NCI-H1694 treated with DMSO at 0.1 percent for 48 hours (cell line): ENCODE results near the gene CATSPERB.
A peak's percentile ranks its signal among the peaks of the same experiment; 100 is the strongest.
"Not testable (repeated sequence)": the region's sequence is repeated elsewhere in the genome, so short reads cannot be mapped to it uniquely, and the experiment has no call there.

Experiments
- DNase-seq: peaks from one replicate; lab custom pipeline; 2025; lab: John Stamatoyannopoulos, UW

CATSPERB gene

DNA sequence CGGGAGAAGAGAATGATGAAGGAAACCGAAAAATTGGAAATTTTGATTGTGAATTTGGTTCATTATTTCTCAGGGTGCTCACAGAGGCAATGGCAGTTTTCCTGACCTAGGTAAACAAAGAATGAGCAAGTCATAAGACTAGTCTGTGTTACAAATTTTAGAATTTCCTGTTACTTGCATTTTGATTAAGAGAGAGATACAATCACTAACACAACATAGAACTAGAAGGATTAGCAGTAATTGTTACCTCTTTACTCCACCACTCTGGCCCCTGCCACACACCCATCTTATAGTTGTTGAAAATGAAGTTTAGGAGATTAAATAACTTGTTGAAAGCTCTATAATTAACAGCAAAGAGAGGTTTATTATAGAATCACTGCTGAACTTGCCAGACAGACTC is 62.0 kb downstream of the CATSPERB start:
- no peak for DNase-seq

DNA sequence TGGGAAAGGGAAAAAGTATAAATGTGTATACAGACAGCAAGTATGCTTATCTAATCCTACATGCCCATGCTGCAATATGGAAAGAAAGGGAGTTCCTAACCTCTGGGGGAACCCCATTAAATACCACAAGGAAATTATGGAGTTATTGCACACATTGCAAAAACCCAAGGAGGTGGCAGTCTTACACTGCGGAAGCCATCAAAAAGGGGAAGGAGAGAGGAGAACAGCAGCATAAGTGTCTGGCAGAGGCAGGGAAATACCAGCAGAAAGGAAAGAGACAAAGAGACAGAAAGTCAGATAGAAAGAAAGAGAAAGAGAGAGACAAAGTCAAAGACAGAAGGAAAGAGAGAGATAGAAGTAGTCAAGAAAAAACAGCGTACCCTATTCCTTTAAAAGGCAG is 64.8 kb downstream of the CATSPERB start:
- not testable (repeated sequence) for DNase-seq

DNA sequence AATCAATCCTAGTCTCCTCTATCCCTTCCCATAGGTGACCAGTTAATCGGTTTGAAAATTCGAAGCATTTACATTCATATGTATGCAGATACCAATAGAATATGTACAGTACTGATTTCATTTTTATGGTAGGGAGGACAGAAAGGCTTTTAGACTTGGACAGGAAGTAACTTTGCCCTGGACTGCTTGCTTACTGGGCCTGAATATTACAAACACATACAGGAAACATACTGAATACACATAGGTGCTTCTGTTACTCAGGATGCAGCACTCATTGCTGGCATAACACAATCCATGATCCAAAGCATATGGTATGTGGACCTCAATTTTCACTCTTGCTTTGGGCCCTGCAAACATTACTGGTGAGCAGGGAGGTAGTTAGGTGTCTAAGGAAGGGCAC is 71.1 kb downstream of the CATSPERB start:
- no peak for DNase-seq

DNA sequence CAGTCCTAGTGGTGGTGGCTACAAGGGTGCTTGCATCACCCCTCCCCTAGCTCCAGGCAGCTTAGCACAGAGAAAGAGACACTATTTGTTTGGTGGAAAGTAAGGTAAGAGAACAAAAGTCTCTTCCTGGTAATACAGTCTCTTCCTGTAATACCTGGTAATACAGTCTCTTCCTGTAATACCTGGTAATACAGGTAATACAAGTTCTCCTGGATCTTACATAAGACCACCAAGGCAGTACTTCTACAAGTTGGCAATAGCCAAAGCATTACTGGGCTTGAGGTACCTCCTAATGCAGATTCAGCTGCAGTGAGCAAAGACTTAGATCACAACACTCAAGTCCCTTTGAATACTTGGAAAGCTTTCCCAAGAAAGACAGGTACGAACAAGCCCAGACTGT is 77.0 kb downstream of the CATSPERB start:
- no peak for DNase-seq

DNA sequence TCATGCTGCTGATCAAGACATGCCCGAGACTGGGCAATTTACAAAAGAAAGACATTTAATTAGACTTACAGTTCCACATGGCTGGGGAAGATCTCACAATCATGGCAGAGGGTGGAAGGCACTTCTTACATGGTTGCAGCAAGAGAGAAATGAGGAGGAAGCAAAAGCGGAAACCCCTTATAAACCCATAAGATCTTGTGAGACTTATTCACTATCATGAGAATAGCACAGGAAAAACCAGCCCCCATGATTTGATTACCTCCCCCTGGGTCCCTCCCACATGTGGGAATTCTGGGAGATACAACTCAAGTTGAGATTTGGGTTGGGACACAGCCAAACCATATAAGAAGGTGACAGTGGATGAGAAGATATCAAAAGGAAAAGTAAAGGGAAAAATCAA is 78.4 kb downstream of the CATSPERB start:
- DNase-seq = no peak

DNA sequence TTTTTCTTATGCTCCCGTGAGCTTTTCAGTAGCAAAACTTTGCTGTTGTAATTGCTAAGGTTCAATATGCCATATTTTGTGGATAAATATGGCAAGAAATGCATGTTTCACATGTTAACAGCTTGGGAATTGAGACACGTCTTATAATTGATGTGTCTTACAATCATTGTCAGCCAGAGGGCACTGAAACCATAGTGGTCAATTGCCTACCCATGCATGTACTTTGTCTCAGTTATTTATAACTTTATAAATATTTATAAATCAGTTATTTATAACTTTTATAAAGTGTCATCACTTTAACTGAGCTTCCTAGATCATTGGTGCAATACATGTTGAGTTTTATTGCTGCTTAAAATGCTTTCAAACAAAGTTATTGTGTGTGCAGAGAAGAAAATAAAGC is 82.0 kb downstream of the CATSPERB start:
- DNase-seq = peak; percentile 26

DNA sequence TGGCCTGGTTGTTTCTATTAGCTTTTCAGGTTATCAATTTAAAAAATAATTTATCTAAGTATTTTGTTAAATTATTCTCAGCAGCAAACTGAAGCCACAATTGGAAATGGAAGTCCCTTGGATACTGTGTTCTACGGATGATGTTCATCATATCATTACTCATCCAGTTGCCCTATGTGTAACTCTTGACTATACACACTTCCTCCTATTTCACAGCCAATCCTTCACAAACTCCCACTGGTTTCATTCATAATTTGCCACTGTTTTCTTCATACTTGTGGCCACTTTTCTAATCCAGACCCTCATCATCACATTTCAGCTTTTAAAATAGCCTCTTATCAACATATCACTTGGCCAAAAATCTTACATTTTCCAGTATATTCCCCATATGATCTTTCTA is 84.0 kb downstream of the CATSPERB start:
- DNase-seq = no peak

DNA sequence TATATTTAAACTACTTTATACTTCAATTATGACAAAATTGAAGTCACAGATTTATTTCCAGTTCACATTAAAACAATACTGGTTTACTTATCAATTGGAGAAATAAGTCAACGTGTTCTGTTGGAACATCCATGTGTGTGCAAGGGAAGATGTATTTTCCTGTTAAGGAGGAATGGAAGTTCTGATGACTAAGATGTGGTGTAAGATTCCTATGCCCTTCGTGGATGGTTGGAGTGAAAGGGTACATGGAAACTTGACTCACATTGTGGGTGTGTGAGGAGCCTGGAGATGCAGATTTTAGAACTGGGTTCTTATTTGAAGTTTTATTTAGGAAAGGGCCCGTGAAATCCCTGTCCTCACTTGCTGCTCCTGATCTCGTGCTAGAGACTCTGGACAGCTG is 95.3 kb downstream of the CATSPERB start:
- DNase-seq = no peak

DNA sequence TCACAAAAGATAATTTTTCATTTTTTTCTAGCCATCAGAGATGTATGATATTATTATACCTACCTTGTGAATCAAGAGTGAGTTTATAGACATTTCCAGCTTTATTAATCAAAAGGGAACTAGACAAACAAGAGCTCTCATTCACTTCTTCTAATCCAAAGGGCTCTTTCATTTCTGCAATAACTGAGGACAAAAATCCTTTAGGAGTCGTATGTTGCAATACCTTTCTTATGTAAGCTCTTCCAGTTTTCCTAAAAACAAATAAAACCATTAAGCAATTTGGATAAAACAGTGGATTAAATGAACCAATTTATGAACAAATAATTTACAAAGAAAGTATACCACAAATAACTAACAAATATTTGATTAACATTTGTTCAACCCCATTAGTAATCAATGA is 107.1 kb downstream of the CATSPERB start:
- no peak for DNase-seq

DNA sequence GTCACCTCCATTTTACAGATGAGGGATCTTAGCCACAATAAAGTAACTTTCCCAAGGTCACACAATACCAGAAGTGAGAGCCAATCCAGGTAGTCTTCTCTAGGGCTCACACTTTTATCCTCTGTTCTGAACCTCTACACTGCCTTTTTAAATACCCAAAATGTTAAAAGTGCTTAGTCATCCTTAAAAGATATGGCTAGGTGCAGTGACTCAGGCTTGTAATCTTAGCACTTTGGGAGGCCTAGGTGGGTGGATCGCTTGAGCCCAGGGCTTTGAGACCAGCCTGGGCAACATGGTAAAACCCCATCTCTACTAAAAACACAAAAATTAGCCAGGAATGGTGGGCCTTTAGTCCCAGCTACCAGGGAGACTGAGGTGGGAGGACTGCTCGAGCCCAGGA is 117.7 kb downstream of the CATSPERB start:
- DNase-seq = no peak

DNA sequence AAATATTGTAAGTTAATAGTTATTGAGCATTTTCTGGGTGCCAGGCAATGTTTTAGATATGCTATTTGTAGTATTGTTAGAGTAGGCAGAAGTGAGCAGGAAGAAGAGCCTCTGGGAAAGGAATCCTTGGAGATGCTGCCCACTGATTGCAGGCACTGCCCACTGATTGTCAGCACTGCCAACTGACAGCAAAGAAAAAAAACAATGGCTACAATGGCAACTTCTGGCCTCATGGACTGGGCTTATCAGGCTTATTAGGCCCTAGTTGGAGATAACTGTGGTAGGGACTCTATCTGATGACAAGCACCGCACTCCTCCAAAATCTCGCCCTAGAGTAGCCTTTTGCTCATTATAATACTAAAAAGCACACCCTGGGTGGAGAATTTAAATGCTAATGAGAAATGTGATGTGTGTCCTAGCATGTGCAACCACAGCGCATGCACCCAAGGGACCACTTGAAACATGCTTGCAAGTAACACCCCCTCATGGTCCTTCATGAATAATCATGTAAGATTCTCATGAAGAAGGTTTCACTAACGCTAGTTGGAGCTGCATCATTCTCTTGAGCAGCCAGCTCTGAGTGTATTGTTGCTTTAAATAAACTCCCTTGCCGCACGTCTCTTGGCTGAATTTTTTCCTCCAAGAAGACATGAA is 118.3 kb downstream of the CATSPERB start:
- DNase-seq = no peak

DNA sequence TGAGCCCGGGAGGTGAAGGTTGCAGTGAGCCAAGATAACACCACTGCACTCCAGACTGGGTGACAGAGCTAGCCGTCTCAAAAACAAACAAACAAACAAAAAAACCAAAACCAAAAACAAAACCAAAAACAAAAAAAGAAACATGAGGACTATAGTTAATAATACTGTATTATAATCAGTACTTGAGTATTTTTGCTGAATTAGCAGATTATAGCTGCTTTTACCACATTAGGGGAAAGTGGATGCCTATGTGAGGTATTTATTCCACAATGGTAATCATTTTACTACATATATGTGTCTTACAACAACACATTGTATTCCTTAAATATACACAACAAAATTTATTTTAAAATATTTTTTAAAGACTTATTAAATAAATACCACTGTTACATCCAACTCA is 120.4 kb downstream of the CATSPERB start:
- DNase-seq = no peak

DNA sequence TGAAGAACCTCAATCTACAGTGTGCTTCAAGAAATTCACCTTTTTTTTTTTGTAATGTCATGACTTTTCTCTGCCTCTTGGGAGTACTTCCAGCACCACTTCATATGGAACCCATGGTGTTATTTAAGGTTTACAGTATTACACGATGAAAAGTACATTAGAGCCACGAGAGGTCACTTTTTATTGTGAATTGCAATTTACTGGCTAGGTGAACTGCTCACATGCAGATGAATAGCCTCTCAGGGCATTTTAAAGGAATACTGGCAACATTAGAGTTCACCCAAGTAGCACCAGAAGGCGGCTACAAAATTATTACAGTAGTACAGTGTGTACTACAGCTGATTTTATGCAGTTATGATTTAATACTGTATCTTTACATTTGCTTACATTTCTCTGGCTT is 122.7 kb downstream of the CATSPERB start:
- DNase-seq = no peak

DNA sequence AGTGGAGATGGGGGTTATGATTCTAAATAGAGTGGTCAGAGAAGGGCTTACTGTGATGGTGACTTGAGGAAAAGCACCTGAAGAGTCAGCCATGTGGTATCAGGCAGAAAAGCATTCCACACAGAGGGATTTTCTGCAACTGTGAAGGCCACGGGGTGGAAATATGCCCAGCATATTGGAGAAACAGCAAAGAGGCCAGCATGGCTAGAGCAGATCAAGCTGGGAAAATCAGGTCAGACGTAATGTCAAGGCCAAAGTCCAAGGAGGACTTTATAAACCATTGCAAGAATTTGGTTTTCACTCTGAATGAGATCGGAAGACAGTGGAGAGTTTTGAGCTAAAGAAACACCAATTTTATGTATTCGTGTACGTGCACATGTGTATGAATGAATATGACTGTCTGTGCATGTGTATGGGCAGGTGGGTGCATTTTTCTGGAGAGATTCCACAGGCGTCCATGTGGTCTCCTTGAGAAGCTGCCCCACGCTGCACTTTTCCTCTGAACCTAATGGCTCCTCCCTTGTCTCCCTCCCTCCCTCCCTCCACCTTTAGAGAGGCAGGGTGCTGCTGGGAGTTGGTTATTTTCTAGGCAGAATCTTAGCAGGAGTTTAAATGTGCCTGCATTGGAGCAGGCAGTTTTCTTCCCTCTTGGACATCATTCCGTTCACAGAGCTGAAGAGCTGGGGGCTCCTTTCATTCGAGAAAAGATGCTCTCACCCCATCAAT is 124.4 kb downstream of the CATSPERB start:
- DNase-seq = no peak

DNA sequence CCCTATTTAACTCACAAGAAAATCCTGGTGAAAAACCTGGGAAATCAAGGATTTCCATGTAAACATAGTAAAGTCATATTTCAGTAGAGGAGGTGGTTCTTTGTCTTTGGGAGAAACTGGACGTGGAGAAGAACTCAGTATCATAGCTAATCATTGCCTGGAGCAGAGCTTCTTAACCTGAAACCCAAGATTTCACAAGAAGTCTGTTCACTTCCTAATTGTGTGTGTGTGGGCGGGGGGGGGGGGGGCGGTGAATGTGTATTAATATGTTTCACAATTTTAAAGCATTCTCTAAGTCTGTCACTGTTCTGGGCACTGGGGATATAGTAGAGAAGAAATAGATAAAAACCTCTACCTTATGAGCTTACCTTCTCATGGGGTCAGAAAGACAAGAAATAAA is 125.0 kb downstream of the CATSPERB start:
- no peak for DNase-seq

DNA sequence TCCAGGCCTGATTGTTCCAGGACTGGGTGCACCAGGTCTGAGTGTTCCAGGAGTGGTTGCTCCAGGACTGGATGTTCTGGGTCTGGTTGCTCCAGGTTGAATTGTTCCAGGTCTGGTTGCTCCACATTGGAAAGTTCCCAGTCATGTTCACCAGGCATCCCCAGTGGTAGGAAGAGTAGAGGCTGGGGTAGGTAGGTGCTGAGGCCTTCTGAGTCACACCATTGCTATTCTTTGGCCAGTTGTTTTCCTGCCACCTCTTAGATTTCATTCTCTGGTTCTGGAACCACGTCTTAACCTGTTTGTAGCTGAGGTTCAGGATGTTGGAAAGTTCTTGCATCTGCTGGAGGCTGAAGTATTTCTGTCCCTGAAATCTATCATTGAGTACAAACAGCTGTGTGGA is 127.3 kb downstream of the CATSPERB start:
- not testable (repeated sequence) for DNase-seq

DNA sequence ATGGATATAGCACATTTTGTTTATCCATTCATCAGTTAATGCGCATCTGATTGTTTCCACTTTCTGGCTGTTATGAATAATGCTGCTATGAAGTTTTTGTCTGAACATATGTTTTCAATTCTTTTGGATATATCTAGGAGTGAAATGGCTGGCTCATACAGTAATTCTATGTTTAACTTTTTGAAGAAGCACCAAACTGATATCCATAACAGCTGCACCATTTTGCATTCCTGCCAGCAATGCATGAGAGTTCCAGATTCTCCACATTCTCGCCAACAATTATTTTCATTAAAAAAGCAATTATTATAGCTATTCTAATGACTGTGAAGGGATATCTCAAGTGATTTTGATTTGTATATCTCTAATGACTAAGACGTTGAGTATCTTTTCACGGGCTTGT is 131.9 kb downstream of the CATSPERB start:
- DNase-seq = no peak

DNA sequence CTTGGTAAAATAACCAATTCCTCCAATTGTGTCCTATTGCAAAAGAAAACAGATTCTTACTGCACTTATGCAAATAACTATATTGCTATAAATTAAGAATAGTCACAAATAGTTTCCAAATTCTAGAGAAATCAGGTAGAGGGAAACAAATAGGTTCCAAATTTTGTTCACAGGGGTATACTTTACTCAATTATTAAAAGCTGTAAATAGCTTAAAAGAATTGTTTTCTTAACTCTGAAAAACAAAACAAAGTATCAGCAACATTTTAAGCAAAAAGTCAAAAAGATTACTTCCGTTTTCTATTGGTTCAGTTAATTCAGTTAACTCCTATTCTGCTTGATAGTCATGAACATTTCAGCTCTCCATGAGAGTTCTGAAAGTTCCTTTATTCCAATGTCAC is 136.2 kb downstream of the CATSPERB start:
- no peak for DNase-seq

DNA sequence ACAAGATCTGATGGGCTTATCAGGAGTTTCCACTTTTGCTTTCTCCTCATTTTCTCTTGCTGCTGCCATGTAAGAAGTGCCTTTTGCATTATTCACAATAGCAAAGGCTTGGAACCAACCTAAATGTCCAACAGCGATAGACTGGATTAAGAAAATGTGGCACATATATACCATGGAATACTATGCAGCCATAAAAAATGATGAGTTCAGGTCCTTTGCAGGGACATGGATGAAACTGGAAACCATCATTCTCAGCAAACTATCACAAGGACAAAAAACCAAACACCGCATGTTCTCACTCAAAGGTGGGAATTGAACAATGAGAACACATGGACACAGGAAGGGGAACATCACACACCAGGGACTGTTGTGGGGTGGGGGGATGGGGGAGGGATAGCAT is 137.9 kb downstream of the CATSPERB start:
- not testable (repeated sequence) for DNase-seq

DNA sequence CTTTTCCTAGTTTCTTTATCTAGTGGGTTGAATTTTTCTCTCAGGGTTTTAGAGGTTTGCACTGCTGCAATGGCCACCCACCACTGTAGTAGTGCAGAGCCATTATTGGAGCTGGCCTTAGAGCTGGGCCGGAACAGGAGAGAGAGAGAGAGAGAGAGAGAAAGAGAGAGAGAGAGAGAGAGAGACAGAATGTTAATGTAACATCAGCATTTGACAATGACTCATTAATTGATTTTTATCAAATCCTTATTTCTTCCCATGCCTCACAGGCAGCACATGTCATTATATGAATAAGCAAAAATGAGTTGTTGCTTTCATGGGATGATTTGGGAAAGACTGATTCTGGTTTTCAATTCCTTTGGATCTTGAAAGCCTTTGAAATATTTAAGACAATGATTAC is 145.5 kb downstream of the CATSPERB start:
- DNase-seq = no peak

DNA sequence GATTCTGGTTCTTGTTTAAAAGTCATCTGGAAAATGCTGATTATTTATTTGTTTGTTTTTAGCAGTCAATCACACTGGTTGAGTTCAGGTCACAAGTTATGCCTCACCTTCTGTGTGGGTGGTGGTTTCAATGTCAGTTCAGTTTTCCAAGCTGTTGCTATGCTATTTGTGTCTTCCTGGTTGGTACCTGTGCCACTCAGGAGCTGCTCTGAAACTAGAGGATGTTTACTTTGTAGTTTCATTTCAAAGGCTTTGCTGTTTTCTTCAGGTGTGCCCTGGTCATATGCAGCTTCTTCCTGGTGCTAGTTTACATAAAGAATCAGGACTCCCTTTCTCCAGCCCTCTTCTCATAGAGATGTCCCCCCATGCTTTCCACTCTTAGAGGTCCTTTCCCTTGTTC is 146.0 kb downstream of the CATSPERB start:
- no peak for DNase-seq

DNA sequence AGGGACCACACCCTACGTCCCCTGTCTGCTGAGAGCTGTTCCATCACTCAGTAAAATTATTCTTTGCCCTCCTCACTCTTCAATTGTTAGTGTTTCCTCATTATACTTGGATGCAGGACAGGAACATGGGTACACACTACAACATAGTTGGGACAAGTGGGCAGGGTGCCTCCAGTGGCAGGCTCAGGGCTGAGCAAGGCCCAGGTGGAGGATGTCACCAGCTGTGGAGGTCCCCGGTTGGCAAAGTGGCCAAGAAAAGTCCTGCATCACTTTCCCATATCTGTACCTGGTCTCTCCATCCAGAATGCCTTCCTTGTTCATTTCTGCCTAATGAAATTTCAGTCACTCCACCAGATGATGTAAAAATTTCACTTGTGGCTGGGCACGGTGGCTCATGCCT is 149.1 kb downstream of the CATSPERB start:
- no peak for DNase-seq

DNA sequence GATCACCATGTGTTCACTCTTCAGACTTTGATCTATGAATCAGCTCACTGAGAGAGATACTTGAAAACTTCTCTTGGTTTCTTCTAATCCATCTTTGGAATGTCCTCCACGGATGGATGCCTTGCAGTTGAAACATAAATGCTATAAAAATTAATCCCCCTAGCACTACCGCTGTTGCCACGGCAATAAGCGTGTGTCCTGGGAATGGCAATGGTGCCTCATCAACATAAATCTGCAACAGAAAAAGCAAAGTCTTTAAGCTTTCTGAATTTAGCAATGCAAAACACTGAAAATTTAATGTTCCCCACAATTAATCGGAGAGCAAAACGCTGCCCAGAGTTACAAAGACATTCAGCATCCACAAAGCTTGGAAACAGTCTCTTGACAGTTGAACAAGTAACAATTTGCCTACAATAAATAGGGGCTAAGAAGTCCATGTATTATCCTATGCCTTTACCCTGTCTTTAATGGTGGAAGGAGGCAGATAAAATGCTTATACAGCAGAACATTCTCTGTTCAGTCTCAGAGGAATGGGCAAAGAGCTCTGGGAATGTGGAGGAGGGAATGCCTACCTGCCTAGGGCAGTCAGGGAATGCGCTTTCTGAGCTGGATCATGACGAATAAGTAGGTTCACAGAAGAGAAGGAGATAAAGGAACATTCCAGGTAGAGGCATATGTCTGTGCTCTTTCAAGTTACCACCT is 150.9 kb downstream of the CATSPERB start:
- DNase-seq = no peak
